Osteocyte (in vitro differentiated cells): Measurements from ENCODE around the gene EXOC8. TPM values are rescaled to one million over a fixed set of nuclear protein-coding genes. Genes with fewer than 3 reads are reported as not detected.
A peak's percentile ranks its signal among the peaks of the same experiment; 100 is the strongest.

ENCODE experiments used
- DNase-seq: peaks from one replicate; pipeline ENCODE4 v3.0.0; 2021; ENCODE audit warnings: mixed read lengths; ENCODE audit not compliant: unreplicated experiment; ENCODE audit errors: extremely low spot score
- H3K27ac Mint-ChIP-seq: one replicate; pipeline ENCODE4 v1.8.0; 2021; ENCODE audit warnings: mild to moderate bottlenecking, mixed read lengths; ENCODE audit not compliant: unreplicated experiment
- H3K27me3 Mint-ChIP-seq: one replicate; pipeline ENCODE4 v1.8.0; 2021; ENCODE audit warnings: mixed read lengths; ENCODE audit not compliant: unreplicated experiment
- H3K36me3 Mint-ChIP-seq: one replicate; pipeline ENCODE4 v1.8.0; 2021; ENCODE audit warnings: mixed read lengths; ENCODE audit not compliant: unreplicated experiment
- H3K4me1 Mint-ChIP-seq: one replicate; pipeline ENCODE4 v1.8.0; 2021; ENCODE audit warnings: mixed read lengths; ENCODE audit not compliant: unreplicated experiment
- H3K4me3 Mint-ChIP-seq: one replicate; pipeline ENCODE4 v1.8.0; 2021; ENCODE audit warnings: mild to moderate bottlenecking, moderate library complexity, mixed read lengths; ENCODE audit not compliant: unreplicated experiment
- H3K9me3 Mint-ChIP-seq: one replicate; pipeline ENCODE4 v1.8.0; 2021; ENCODE audit warnings: mixed read lengths; ENCODE audit not compliant: unreplicated experiment
- CTCF ChIP-seq: fragments of 200-600 bp; sonication (generic); IDR thresholded peaks from 2 replicates; pipeline ENCODE4 v1.5.0; 2021; ENCODE audit warnings: antibody characterized with exemption, mild to moderate bottlenecking, moderate library complexity
- total RNA-seq: library from RNA; stranded (reverse); gene quantifications from 2 replicates; pipeline ENCODE4 v1.2.1, GENCODE V29; 2021

EXOC8 gene
- total RNA-seq, 1 donor from 2014 or later = 13.4 TPM

DNA sequence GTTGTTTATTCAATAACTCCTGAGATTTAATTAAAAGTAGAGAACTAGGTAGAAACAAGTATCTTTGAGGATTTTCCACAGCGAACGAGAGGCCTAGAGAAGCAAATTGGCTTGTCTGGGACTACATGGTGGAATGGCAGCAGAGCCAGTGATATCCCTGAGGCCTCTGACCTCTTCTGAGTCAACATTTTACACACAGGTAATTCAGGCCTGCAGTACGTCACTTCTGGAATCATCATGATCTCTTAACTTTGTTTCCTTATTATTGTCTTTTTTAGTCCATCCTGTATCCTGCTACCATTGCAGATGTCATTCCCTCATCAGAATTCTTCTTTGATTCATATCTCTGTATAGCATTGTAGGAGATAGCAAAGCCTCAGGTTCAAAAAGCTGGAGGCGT lies 10.3 kb upstream of the EXOC8 start:
- no peak for DNase-seq
- H3K9me3 Mint-ChIP-seq = no peaks in the 10 kb centered on the region
- H3K4me3 Mint-ChIP-seq = no peak overlapping the region
- peaks cover 28% of the 10 kb centered on the region for H3K36me3 Mint-ChIP-seq
- no peaks in the 10 kb centered on the region for H3K27me3 Mint-ChIP-seq
- H3K4me1 Mint-ChIP-seq = no peaks in the 10 kb centered on the region
- TF ChIP-seq CTCF = no peak
- H3K27ac Mint-ChIP-seq = no peak overlapping the region

GRCh38 chr1:231340328-231341013 lies 2.8 kb upstream of the EXOC8 start:
- no peaks in the 10 kb centered on the region for H3K9me3 Mint-ChIP-seq
- no peak for TF ChIP-seq CTCF
- no peaks in the 10 kb centered on the region for H3K27me3 Mint-ChIP-seq
- H3K36me3 Mint-ChIP-seq = peaks cover 25% of the 10 kb centered on the region
- DNase-seq = no peak
- peaks cover 30% of the 10 kb centered on the region for H3K4me1 Mint-ChIP-seq
- no peak overlapping the region for H3K4me3 Mint-ChIP-seq
- H3K27ac Mint-ChIP-seq = no peak overlapping the region

- no peak for DNase-seq
- no peaks in the 10 kb centered on the region for H3K9me3 Mint-ChIP-seq
- H3K4me3 Mint-ChIP-seq = peak within 1 kb of the TSS; percentile 100
- H3K27me3 Mint-ChIP-seq = no peaks in the 10 kb centered on the region
- H3K27ac Mint-ChIP-seq = peak within 1 kb of the TSS; percentile 99
- no peak for TF ChIP-seq CTCF
- peaks cover 22% of the 10 kb centered on the region for H3K36me3 Mint-ChIP-seq
- H3K4me1 Mint-ChIP-seq = peaks cover 48% of the 10 kb centered on the region
Measured at GRCh38 chr1:231338270-231339128, 847 bp upstream of the EXOC8 start, which contains the start of gene SPRTN. TSS of gene SPRTN (plus strand) at chr1:231338293. CDS start at chr1:231338384, 91 bp downstream.

GRCh38 chr1:231337043-231337471 lies 595 bp downstream of the EXOC8 start:
- Mint-ChIP-seq H3K27ac (peak overlapping the region; percentile 99), H3K4me3 (peak overlapping the region; percentile 100), H3K27me3 (no peaks in the 10 kb centered on the region), H3K36me3 (peaks cover 19% of the 10 kb centered on the region), H3K4me1 (peaks cover 59% of the 10 kb centered on the region), H3K9me3 (no peaks in the 10 kb centered on the region)
- TF ChIP-seq CTCF = no peak
- DNase-seq = no peak
